ENCODE data around the gene ARMC8. TPM values are rescaled to one million over a fixed set of nuclear protein-coding genes. Genes with fewer than 3 reads are reported as not detected.

The ARMC8 gene
- total RNA-seq, 1 experiment from 2014 or later, result 52.6 TPM

DNA sequence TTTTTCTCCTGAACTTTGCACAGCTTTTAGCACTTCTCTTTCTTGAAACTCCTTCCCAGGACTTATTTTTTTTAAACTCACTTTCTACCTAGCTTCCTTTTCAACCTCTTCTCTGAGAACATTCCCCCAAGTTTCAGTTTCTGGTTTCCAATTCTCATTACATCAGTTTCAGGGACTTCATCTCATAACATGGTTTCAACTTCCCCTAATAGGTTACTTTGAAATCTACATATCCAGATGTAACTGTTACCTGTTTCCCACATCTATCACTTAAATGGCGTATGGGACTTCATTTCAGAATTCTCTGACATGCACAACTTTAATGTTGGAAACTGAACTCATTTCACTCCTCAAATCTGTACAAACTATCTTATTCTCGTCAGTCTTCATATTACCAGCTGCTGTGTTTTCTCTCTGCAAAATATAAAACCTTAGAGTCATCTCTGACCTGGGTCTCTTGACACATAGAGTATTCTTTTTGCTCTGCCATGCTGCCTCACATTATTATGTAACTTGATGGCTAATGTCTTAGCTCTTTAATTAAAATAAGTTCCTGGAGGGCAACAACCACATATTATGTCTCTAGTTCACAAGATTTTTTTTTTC lies 84.2 kb downstream of the ARMC8 start:
- TF ChIP-seq, protein P1, sequence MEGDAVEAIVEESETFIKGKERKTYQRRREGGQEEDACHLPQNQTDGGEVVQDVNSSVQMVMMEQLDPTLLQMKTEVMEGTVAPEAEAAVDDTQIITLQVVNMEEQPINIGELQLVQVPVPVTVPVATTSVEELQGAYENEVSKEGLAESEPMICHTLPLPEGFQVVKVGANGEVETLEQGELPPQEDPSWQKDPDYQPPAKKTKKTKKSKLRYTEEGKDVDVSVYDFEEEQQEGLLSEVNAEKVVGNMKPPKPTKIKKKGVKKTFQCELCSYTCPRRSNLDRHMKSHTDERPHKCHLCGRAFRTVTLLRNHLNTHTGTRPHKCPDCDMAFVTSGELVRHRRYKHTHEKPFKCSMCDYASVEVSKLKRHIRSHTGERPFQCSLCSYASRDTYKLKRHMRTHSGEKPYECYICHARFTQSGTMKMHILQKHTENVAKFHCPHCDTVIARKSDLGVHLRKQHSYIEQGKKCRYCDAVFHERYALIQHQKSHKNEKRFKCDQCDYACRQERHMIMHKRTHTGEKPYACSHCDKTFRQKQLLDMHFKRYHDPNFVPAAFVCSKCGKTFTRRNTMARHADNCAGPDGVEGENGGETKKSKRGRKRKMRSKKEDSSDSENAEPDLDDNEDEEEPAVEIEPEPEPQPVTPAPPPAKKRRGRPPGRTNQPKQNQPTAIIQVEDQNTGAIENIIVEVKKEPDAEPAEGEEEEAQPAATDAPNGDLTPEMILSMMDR (IDR thresholded peaks at IDR 0.05; ENCODE audit: insufficient read depth in 1 of 2, low read depth in 1 of 2, low read length in 1 of 2, severe bottlenecking in 1 of 2, unreplicated experiment in 1 of 2), result no peak
- ChIA-PET POLR2A (no interaction called here), CTCF (no interaction called here)
- peaks cover 51% of the 10 kb centered on the region for H3K36me3 Mint-ChIP-seq (ENCODE audit: insufficient read depth, unreplicated experiment)
- no peaks in the 10 kb centered on the region for H3K36me3 ChIP-seq (ENCODE audit: control insufficient read depth, insufficient read depth, low read length)
- intact Hi-C loops (cut with micrococcal nuclease; ENCODE audit: unreplicated experiment), result no loop called here
- no peak overlapping the region for H3K4me3 ChIP-seq (ENCODE audit: low read depth, low read length)
- H3K4me1 Mint-ChIP-seq (ENCODE audit: low read depth, unreplicated experiment), result no peaks in the 10 kb centered on the region
- no peak overlapping the region for H3K4me3 Mint-ChIP-seq (ENCODE audit: unreplicated experiment)
- no peaks in the 10 kb centered on the region for H3K27me3 ChIP-seq (replicated peaks; ENCODE audit: control insufficient read depth, insufficient read depth, low read length)
- no peaks in the 10 kb centered on the region for H3K9me3 ChIP-seq
- H3K9me3 Mint-ChIP-seq (ENCODE audit: unreplicated experiment), result no peaks in the 10 kb centered on the region
- BruUV-seq (replicated peaks), result no TSS peak
- H3K27ac Mint-ChIP-seq (ENCODE audit: unreplicated experiment), result no peak overlapping the region
- H3K27me3 Mint-ChIP-seq (ENCODE audit: insufficient read depth, unreplicated experiment), result no peaks in the 10 kb centered on the region
- H3K4me1 ChIP-seq, result no peaks in the 10 kb centered on the region
- no peak for DNase-seq

DNA sequence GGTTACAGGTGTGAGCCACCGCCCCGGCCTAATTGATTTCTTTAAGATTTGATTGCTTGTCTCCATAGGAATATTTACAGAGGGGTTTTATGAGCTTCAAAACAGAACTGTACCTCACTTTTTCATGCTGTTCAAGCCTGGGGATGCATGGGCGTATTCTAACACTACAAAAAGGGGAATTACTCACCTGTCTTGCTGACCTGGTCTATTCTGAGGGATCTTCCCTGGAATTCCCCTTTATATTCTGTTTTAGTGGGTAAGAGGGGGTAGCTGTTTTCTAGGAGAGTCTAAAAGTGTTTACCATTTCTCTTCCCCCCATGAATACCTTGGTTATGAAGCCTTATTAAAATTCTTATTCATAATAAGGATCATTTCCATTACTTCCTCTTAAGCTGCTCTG lies 94.5 kb downstream of the ARMC8 start:
- peaks cover 20% of the 10 kb centered on the region for H3K36me3 Mint-ChIP-seq (ENCODE audit: insufficient read depth, unreplicated experiment)
- POLR2A ChIA-PET, result interaction anchor here (0.5 kb wide), 1 partner anchor 54 kb away, joined by 4 read pairs; no protein-coding TSS in a partner anchor
- no peaks in the 10 kb centered on the region for H3K27me3 ChIP-seq (replicated peaks; ENCODE audit: control insufficient read depth, insufficient read depth, low read length)
- H3K4me1 ChIP-seq, result no peaks in the 10 kb centered on the region
- TF ChIP-seq, protein P1 (IDR thresholded peaks at IDR 0.05; ENCODE audit: insufficient read depth in 1 of 2, low read depth in 1 of 2, low read length in 1 of 2, severe bottlenecking in 1 of 2, unreplicated experiment in 1 of 2), result no peak
- BruUV-seq (replicated peaks), result no TSS peak
- intact Hi-C loops (cut with micrococcal nuclease; ENCODE audit: unreplicated experiment), result no loop called here
- H3K27ac Mint-ChIP-seq (ENCODE audit: unreplicated experiment), result peak overlapping the region; percentile 62
- peaks cover 5% of the 10 kb centered on the region for H3K4me1 Mint-ChIP-seq (ENCODE audit: low read depth, unreplicated experiment)
- H3K9me3 Mint-ChIP-seq (ENCODE audit: unreplicated experiment), result no peaks in the 10 kb centered on the region
- no peaks in the 10 kb centered on the region for H3K9me3 ChIP-seq
- H3K4me3 Mint-ChIP-seq (ENCODE audit: unreplicated experiment), result no peak overlapping the region
- CTCF ChIA-PET, result no interaction called here
- no peaks in the 10 kb centered on the region; the same call in 1 of the 2 replicates for H3K36me3 ChIP-seq (ENCODE audit: control insufficient read depth, insufficient read depth, low read length)
- H3K27me3 Mint-ChIP-seq (ENCODE audit: insufficient read depth, unreplicated experiment), result no peaks in the 10 kb centered on the region
- no peak for DNase-seq
- no peak overlapping the region for H3K4me3 ChIP-seq (ENCODE audit: low read depth, low read length)

DNA sequence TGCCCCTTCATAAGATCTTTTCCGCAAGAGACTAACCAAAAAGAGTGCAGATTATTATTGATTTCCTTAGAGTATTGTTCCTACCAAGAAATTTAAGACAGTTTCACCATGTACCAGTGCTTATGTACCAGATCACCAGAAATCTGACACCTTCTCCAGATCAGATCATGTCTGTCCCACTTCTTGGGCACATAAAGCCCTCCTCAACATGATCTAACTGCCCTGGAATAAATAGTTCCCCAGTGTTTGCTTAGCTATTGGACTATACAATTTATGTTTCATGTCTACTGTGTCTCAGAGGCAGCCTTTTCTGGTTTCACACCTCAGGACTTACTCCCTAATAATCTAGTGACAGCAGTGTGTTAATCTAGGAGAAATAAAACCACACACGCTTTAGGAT lies 95.7 kb downstream of the ARMC8 start:
- intact Hi-C loops (cut with micrococcal nuclease; ENCODE audit: unreplicated experiment), result no loop called here
- no peaks in the 10 kb centered on the region for H3K9me3 Mint-ChIP-seq (ENCODE audit: unreplicated experiment)
- no peak for DNase-seq
- Histone ChIP-seq H3K9me3 (no peaks in the 10 kb centered on the region), H3K4me1 (no peaks in the 10 kb centered on the region), H3K4me3 (ENCODE audit: low read depth, low read length) (no peak overlapping the region), H3K27me3 (replicated peaks; ENCODE audit: control insufficient read depth, insufficient read depth, low read length) (no peaks in the 10 kb centered on the region), H3K36me3 (ENCODE audit: control insufficient read depth, insufficient read depth, low read length) (no peaks in the 10 kb centered on the region; the same call in 1 of the 2 replicates)
- peaks cover 5% of the 10 kb centered on the region for H3K4me1 Mint-ChIP-seq (ENCODE audit: low read depth, unreplicated experiment)
- TF ChIP-seq, protein P1 (IDR thresholded peaks at IDR 0.05; ENCODE audit: insufficient read depth in 1 of 2, low read depth in 1 of 2, low read length in 1 of 2, severe bottlenecking in 1 of 2, unreplicated experiment in 1 of 2), result no peak
- CTCF ChIA-PET, result no interaction called here
- no peak overlapping the region for H3K27ac Mint-ChIP-seq (ENCODE audit: unreplicated experiment)
- H3K4me3 Mint-ChIP-seq (ENCODE audit: unreplicated experiment), result no peak overlapping the region
- POLR2A ChIA-PET, result no interaction called here
- no peaks in the 10 kb centered on the region for H3K27me3 Mint-ChIP-seq (ENCODE audit: insufficient read depth, unreplicated experiment)
- H3K36me3 Mint-ChIP-seq (ENCODE audit: insufficient read depth, unreplicated experiment), result peaks cover 11% of the 10 kb centered on the region
- no TSS peak for BruUV-seq (replicated peaks)

Measured in Caco-2 (cell line).